Adrenal gland (tissue), 5 donors: ENCODE measurements around the gene PCDHB2.

Experiments used
- POLR2A ChIP-seq, 2 donors: fragments of 450-650 bp; IDR thresholded peaks; one replicate each; pipeline ENCODE4 v1.6.1; 2017; ENCODE audit warnings: antibody characterized with exemption in 2 of 2, mild to moderate bottlenecking in 2 of 2, moderate library complexity in 1 of 2
- TF ChIP-seq, protein P1 (sequence below), 6 experiments: fragments of 450-650 bp in 4 of 6; fragments of 200-600 bp in 2 of 6; sonication (generic) in 1 of 6; IDR thresholded peaks; 1 replicate in 5 of 6; 2 replicates in 1 of 6; pipeline versions ENCODE4 v1.5.1 to v1.8.0; 2016 to 2021; ENCODE audit warnings: antibody characterized with exemption in 6 of 6, mild to moderate bottlenecking in 2 of 6, moderate library complexity in 1 of 6
- donor health status: DM: no; HTN: no; CAD: no.

DNA sequence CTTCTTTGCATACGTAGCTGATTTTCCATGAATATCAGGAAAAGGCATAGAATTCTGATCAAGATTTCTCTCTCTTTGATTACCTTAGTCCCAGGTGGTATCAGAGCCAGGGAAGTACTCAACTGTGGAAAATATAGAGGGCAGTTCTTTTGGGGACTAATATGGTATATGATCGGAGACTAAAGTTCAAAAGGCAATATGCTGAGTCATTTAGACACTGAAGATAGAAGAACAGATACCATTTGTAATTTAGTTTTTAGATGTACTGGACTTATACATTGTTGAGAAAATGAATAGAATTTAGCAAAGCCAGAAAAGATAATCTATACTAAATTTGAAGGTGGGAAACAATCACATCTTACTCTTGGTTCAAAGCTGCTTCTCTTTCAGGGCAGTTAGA, 10.9 kb downstream of the PCDHB2 start:
- TF ChIP-seq, protein P1, sequence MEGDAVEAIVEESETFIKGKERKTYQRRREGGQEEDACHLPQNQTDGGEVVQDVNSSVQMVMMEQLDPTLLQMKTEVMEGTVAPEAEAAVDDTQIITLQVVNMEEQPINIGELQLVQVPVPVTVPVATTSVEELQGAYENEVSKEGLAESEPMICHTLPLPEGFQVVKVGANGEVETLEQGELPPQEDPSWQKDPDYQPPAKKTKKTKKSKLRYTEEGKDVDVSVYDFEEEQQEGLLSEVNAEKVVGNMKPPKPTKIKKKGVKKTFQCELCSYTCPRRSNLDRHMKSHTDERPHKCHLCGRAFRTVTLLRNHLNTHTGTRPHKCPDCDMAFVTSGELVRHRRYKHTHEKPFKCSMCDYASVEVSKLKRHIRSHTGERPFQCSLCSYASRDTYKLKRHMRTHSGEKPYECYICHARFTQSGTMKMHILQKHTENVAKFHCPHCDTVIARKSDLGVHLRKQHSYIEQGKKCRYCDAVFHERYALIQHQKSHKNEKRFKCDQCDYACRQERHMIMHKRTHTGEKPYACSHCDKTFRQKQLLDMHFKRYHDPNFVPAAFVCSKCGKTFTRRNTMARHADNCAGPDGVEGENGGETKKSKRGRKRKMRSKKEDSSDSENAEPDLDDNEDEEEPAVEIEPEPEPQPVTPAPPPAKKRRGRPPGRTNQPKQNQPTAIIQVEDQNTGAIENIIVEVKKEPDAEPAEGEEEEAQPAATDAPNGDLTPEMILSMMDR (IDR thresholded peaks at IDR 0.05) = no peak
- no peak for TF ChIP-seq POLR2A (IDR thresholded peaks at IDR 0.05)
